HEK293 (cell line): ENCODE data around the gene CIP2A.

Experiments used
- CTCF ChIA-PET: fragments of 350-600 bp; formaldehyde crosslinking; extraction: SDS; loops from one replicate; lab custom pipeline; 2021; ENCODE audit warnings: antibody characterized with exemption; lab: Yijun Ruan, JAX
- POLR2A ChIA-PET: fragments of 300-600 bp; formaldehyde crosslinking; extraction: SDS; loops from one replicate; lab custom pipeline; 2020; ENCODE audit warnings: antibody characterized with exemption, inconsistent platforms; lab: Yijun Ruan, JAX
- H3K27ac ChIP-seq: fragments of 200-500 bp; sonication (Bioruptor generic); 2 replicates; pipeline ENCODE4 v1.5.1; 2014; ENCODE audit warnings: low read depth, low read length, control low read depth, inconsistent platforms; ENCODE audit errors: extremely low read depth
- H3K36me3 ChIP-seq, 2 experiments: fragments of 200-500 bp in 1 of 2; sonication (Bioruptor generic) in 1 of 2; 1 replicate in 1 of 2; 2 replicates in 1 of 2; pipeline ENCODE4 v1.5.1; 2014 to 2017; ENCODE audit warnings: inconsistent platforms in 2 of 2, low read length in 2 of 2; ENCODE audit not compliant: control insufficient read depth in 2 of 2, insufficient read depth in 1 of 2
- H3K4me1 ChIP-seq: fragments of 200-500 bp; sonication (Bioruptor generic); 2 replicates; pipeline ENCODE4 v1.5.1; 2014; ENCODE audit warnings: mild to moderate bottlenecking, low read length, inconsistent platforms; ENCODE audit not compliant: control insufficient read depth, insufficient read depth
- H3K4me3 ChIP-seq: 2 replicates; pipeline ENCODE4 v1.5.1; 2011; ENCODE audit warnings: low read depth, mild to moderate bottlenecking, control low read depth, low read length, moderate library complexity
- H3K9me3 ChIP-seq: fragments of 200-500 bp; sonication (Bioruptor generic); 2 replicates; pipeline ENCODE4 v1.5.1; 2014; ENCODE audit warnings: low read depth, low read length, inconsistent platforms; ENCODE audit not compliant: control insufficient read depth, insufficient read depth
- HOXA7 ChIP-seq: sonication (generic); formaldehyde crosslinking; IDR thresholded peaks from 2 replicates; pipeline ENCODE4 v1.8.1; 2022; ENCODE audit warnings: missing genetic modification reagents, borderline replicate concordance
- KLF10 ChIP-seq: fragments of 450-650 bp; IDR thresholded peaks from 2 replicates; pipeline ENCODE4 v1.5.1; 2018; ENCODE audit warnings: missing biosample characterization, mild to moderate bottlenecking, missing genetic modification characterization
- PATZ1 ChIP-seq: fragments of 450-650 bp; formaldehyde crosslinking; IDR thresholded peaks from 2 replicates; pipeline ENCODE4 v1.5.1; 2016; ENCODE audit warnings: missing biosample characterization, missing genetic modification characterization
- SETDB1 ChIP-seq: IDR thresholded peaks from one replicate; pipeline ENCODE4 v1.6.1; 2017; ENCODE audit warnings: mild to moderate bottlenecking, low read length, moderate library complexity, mixed read lengths; ENCODE audit not compliant: insufficient read length
- SP7 ChIP-seq: fragments of 450-650 bp; formaldehyde crosslinking; IDR thresholded peaks from 2 replicates; pipeline ENCODE4 v1.5.1; 2016; ENCODE audit warnings: missing biosample characterization, missing genetic modification characterization
- ZBTB20 ChIP-seq: fragments of 450-650 bp; formaldehyde crosslinking; IDR thresholded peaks from 2 replicates; pipeline ENCODE4 v1.5.1; 2016; ENCODE audit warnings: missing biosample characterization, missing genetic modification characterization
- ZFP41 ChIP-seq: fragments of 450-650 bp; formaldehyde crosslinking; IDR thresholded peaks from 2 replicates; pipeline ENCODE4 v1.5.1; 2016; ENCODE audit warnings: missing biosample characterization, missing genetic modification characterization, borderline replicate concordance
- ZNF157 ChIP-seq: fragments of 450-650 bp; formaldehyde crosslinking; IDR thresholded peaks from 2 replicates; pipeline ENCODE4 v1.5.1; 2016; ENCODE audit warnings: missing biosample characterization, missing genetic modification characterization
- ZNF24 ChIP-seq: fragments of 450-650 bp; formaldehyde crosslinking; IDR thresholded peaks from 2 replicates; pipeline ENCODE4 v1.5.1; 2016; ENCODE audit warnings: missing biosample characterization, missing genetic modification characterization
- ZNF350 ChIP-seq: fragments of 450-650 bp; formaldehyde crosslinking; IDR thresholded peaks from 2 replicates; pipeline ENCODE4 v1.5.0; 2017; ENCODE audit warnings: missing biosample characterization, mild to moderate bottlenecking, missing genetic modification characterization
- ZNF398 ChIP-seq: fragments of 450-650 bp; formaldehyde crosslinking; IDR thresholded peaks from 2 replicates; pipeline ENCODE4 v1.5.1; 2017; ENCODE audit warnings: missing biosample characterization, missing genetic modification characterization
- ZNF510 ChIP-seq: fragments of 450-650 bp; formaldehyde crosslinking; IDR thresholded peaks from 2 replicates; pipeline ENCODE4 v1.5.1; 2018; ENCODE audit warnings: mild to moderate bottlenecking, missing genetic modification characterization, missing biosample characterization; ENCODE audit not compliant: insufficient replicate concordance
- ZNF624 ChIP-seq: fragments of 450-650 bp; formaldehyde crosslinking; IDR thresholded peaks from 2 replicates; pipeline ENCODE4 v1.5.1; 2017; ENCODE audit warnings: missing biosample characterization, missing genetic modification characterization
- ZSCAN16 ChIP-seq: fragments of 450-650 bp; formaldehyde crosslinking; IDR thresholded peaks from 2 replicates; pipeline ENCODE4 v1.5.1; 2016; ENCODE audit warnings: missing biosample characterization, missing genetic modification characterization
- TF ChIP-seq, protein P1 (sequence below): fragments of 450-650 bp; formaldehyde crosslinking; IDR thresholded peaks from 2 replicates; pipeline ENCODE4 v1.5.1; 2016; ENCODE audit warnings: missing biosample characterization, missing genetic modification characterization, low read depth
- TF ChIP-seq, protein P2 (sequence below): fragments of 450-650 bp; formaldehyde crosslinking; IDR thresholded peaks from 2 replicates; pipeline ENCODE4 v1.5.1; 2016; ENCODE audit warnings: missing biosample characterization, missing genetic modification characterization
- TF ChIP-seq, protein P3 (sequence below): fragments of 450-650 bp; formaldehyde crosslinking; IDR thresholded peaks from 2 replicates; pipeline ENCODE4 v1.5.1; 2017; ENCODE audit warnings: missing biosample characterization, missing genetic modification characterization

The CIP2A gene

DNA sequence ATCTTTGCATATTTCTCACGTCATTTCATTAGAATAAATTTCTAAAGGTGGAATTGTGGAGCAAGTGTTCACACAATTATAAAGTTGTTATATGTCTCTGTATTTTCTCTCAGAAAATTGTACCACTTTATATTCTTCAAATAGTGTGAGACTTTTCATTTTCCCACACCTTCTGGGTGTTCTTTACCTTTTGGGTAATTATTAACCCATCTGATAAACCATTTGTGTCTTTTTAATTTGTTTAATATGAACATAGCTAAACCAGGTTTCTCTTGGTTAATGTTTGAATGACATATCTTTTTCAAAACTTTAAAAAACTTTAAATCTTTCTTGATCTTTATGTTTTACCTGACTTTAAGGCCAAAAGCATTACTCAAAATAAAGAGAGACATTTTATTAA lies 40.7 kb upstream of the CIP2A start:
- POLR2A ChIA-PET: interaction anchor here (0.6 kb wide), 1 partner anchor 133 kb away, joined by 3 read pairs; no protein-coding TSS in a partner anchor
- peaks cover 0 to 48% of the 10 kb centered on the region in 2 experiments; a peak in 1 of 3 replicates for H3K36me3 ChIP-seq
- H3K27ac ChIP-seq: no peak overlapping the region
- TF ChIP-seq ZNF398 (tag by site-specific recombination) (no peak), SP7 (tag by site-specific recombination) (no peak), ZBTB20 (tag by site-specific recombination) (no peak), PATZ1 (tag by site-specific recombination) (no peak), KLF10 (tag by site-specific recombination) (no peak), ZSCAN16 (tag by site-specific recombination) (no peak), ZNF157 (no peak), ZNF350 (tag by site-specific recombination) (no peak), SETDB1 (no peak), ZNF510 (tag by site-specific recombination) (no peak)
- TF ChIP-seq, protein P1, sequence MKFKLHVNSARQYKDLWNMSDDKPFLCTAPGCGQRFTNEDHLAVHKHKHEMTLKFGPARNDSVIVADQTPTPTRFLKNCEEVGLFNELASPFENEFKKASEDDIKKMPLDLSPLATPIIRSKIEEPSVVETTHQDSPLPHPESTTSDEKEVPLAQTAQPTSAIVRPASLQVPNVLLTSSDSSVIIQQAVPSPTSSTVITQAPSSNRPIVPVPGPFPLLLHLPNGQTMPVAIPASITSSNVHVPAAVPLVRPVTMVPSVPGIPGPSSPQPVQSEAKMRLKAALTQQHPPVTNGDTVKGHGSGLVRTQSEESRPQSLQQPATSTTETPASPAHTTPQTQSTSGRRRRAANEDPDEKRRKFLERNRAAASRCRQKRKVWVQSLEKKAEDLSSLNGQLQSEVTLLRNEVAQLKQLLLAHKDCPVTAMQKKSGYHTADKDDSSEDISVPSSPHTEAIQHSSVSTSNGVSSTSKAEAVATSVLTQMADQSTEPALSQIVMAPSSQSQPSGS: no peak
- TF ChIP-seq, protein P2, sequence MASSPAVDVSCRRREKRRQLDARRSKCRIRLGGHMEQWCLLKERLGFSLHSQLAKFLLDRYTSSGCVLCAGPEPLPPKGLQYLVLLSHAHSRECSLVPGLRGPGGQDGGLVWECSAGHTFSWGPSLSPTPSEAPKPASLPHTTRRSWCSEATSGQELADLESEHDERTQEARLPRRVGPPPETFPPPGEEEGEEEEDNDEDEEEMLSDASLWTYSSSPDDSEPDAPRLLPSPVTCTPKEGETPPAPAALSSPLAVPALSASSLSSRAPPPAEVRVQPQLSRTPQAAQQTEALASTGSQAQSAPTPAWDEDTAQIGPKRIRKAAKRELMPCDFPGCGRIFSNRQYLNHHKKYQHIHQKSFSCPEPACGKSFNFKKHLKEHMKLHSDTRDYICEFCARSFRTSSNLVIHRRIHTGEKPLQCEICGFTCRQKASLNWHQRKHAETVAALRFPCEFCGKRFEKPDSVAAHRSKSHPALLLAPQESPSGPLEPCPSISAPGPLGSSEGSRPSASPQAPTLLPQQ: no peak
- TF ChIP-seq, protein P3, sequence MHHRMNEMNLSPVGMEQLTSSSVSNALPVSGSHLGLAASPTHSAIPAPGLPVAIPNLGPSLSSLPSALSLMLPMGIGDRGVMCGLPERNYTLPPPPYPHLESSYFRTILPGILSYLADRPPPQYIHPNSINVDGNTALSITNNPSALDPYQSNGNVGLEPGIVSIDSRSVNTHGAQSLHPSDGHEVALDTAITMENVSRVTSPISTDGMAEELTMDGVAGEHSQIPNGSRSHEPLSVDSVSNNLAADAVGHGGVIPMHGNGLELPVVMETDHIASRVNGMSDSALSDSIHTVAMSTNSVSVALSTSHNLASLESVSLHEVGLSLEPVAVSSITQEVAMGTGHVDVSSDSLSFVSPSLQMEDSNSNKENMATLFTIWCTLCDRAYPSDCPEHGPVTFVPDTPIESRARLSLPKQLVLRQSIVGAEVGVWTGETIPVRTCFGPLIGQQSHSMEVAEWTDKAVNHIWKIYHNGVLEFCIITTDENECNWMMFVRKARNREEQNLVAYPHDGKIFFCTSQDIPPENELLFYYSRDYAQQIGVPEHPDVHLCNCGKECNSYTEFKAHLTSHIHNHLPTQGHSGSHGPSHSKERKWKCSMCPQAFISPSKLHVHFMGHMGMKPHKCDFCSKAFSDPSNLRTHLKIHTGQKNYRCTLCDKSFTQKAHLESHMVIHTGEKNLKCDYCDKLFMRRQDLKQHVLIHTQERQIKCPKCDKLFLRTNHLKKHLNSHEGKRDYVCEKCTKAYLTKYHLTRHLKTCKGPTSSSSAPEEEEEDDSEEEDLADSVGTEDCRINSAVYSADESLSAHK (tag by site-specific recombination): no peak
- no peaks in the 10 kb centered on the region for H3K9me3 ChIP-seq
- no peak overlapping the region for H3K4me3 ChIP-seq
- no peaks in the 10 kb centered on the region for H3K4me1 ChIP-seq
- CTCF ChIA-PET: interaction anchor here (0.8 kb wide), 1 partner anchor 394 kb away, joined by 3 read pairs; no protein-coding TSS in a partner anchor

GRCh38 chr3:108623504-108623903 lies 34.3 kb upstream of the CIP2A start:
- CTCF ChIA-PET: no interaction called here

More at GRCh38 chr3:108623504-108623903, 34.3 kb upstream of the CIP2A start:
- Histone ChIP-seq H3K27ac (no peak overlapping the region), H3K4me1 (no peaks in the 10 kb centered on the region), H3K4me3 (no peak overlapping the region), H3K9me3 (no peaks in the 10 kb centered on the region), H3K36me3 (peaks cover 0 to 52% of the 10 kb centered on the region in 2 experiments; a peak in 1 of 3 replicates)
- TF ChIP-seq ZFP41 (tag by site-specific recombination) (no peak), ZNF624 (tag by site-specific recombination) (no peak), HOXA7 (CRISPR knock-in tag) (no peak), ZNF24 (tag by site-specific recombination) (no peak)
- POLR2A ChIA-PET: no interaction called here
